OCI-LY1 (cell line): Measurements from ENCODE around the gene SEC16A.

Source experiments
- H2AFZ ChIP-seq: fragments of 200-600 bp; sonication (generic), shearing (Covaris generic); 2 replicates; pipeline ENCODE4 v1.6.0; 2014; ENCODE audit warnings: antibody characterized with exemption, mild to moderate bottlenecking, low read length
- H3F3A ChIP-seq: fragments of 200-600 bp; sonication (generic), shearing (Covaris generic); 2 replicates; pipeline ENCODE4 v1.6.0; 2014; ENCODE audit warnings: mild to moderate bottlenecking, antibody characterized with exemption, low read length, moderate library complexity; ENCODE audit not compliant: insufficient read depth
- H3K27ac ChIP-seq: fragments of 200-600 bp; sonication (generic); 2 replicates; pipeline ENCODE4 v1.5.1; 2014; ENCODE audit warnings: low read length, mixed run types, mild to moderate bottlenecking, low read depth; ENCODE audit not compliant: poor library complexity, severe bottlenecking
- H3K27me3 ChIP-seq: fragments of 200-600 bp; sonication (generic); 2 replicates; pipeline ENCODE4 v1.6.0; 2014; ENCODE audit warnings: antibody characterized with exemption, mild to moderate bottlenecking, low read length, moderate library complexity; ENCODE audit not compliant: insufficient read depth
- H3K36me3 ChIP-seq: fragments of 200-600 bp; sonication (generic); 2 replicates; pipeline ENCODE4 v1.6.1; 2014; ENCODE audit warnings: mild to moderate bottlenecking, antibody characterized with exemption, low read length, moderate library complexity, mixed read lengths; ENCODE audit not compliant: insufficient read depth
- H3K4me1 ChIP-seq: fragments of 200-600 bp; sonication (generic); 2 replicates; pipeline ENCODE4 v1.5.1; 2014; ENCODE audit warnings: mild to moderate bottlenecking, low read length, moderate library complexity; ENCODE audit not compliant: insufficient read depth, severe bottlenecking
- H3K4me2 ChIP-seq: fragments of 200-600 bp; sonication (generic), shearing (Covaris generic); 2 replicates; pipeline ENCODE4 v1.6.1; 2014; ENCODE audit warnings: low read length
- H3K4me3 ChIP-seq: fragments of 200-600 bp; sonication (generic); 2 replicates; pipeline ENCODE4 v1.5.1; 2014; ENCODE audit warnings: low read length, low read depth, mild to moderate bottlenecking, mixed read lengths; ENCODE audit not compliant: poor library complexity, severe bottlenecking
- H3K79me2 ChIP-seq: fragments of 200-600 bp; shearing (Covaris generic); 2 replicates; pipeline ENCODE4 v1.6.1; 2016; ENCODE audit warnings: mixed run types, low read length, mixed read lengths; ENCODE audit not compliant: insufficient read depth
- H3K9ac ChIP-seq: fragments of 200-600 bp; sonication (generic), shearing (Covaris generic); 2 replicates; pipeline ENCODE4 v1.6.1; 2014; ENCODE audit warnings: mild to moderate bottlenecking, low read length, mixed read lengths
- H3K9me2 ChIP-seq: fragments of 200-600 bp; sonication (generic), shearing (Covaris generic); 2 replicates; pipeline ENCODE4 v1.6.1; 2014; ENCODE audit warnings: low read depth, mild to moderate bottlenecking, low read length, mixed read lengths
- H3K9me3 ChIP-seq: fragments of 200-600 bp; shearing (Covaris generic); 2 replicates; pipeline ENCODE4 v1.6.1; 2014; ENCODE audit warnings: low read length, mixed read lengths
- H4K20me1 ChIP-seq: fragments of 200-600 bp; sonication (generic), shearing (Covaris generic); 2 replicates; pipeline ENCODE4 v1.6.0; 2016; ENCODE audit warnings: mild to moderate bottlenecking, low read length; ENCODE audit not compliant: insufficient read depth
- CTCF ChIP-seq: fragments of 200-600 bp; sonication (generic), shearing (Covaris generic); IDR thresholded peaks from 2 replicates; pipeline ENCODE4 v1.5.1; 2017; ENCODE audit warnings: mild to moderate bottlenecking, antibody characterized with exemption, low read length, moderate library complexity, mixed read lengths
- EZH2 ChIP-seq: fragments of 200-600 bp; sonication (generic), shearing (Covaris generic); IDR thresholded peaks from 2 replicates; pipeline ENCODE4 v1.8.0; 2017; ENCODE audit warnings: borderline replicate concordance, mixed run types, mild to moderate bottlenecking, antibody characterized with exemption, low read length, moderate library complexity, mixed read lengths

Gene SEC16A

DNA sequence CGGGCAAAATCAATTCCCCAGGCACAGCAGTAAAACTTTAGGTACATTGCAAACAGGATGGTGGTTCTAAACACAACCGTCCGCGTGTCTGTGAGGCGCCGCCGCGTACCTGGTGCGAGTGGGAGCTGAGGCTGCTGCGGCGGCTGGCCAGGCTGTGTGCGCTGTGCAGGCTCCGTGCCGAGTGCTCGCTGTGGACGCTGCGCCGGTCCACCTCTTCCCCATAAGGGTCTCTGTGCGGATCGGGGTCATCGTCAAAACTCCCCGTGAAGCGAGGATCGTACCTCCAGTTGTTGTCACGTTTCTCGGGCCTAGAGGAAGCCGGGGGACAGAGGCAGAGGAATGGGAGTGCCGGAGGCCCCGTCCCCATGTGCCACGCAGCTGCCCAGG, 16.7 kb downstream of the SEC16A start:
- Histone ChIP-seq H3K36me3 (peaks cover 97% of the 10 kb centered on the region), H2AFZ (no peak overlapping the region), H4K20me1 (no peaks in the 10 kb centered on the region), H3K9me3 (no peaks in the 10 kb centered on the region), H3K4me3 (no peak overlapping the region), H3K4me1 (no peaks in the 10 kb centered on the region), H3F3A (no peaks in the 10 kb centered on the region), H3K27ac (no peak overlapping the region), H3K79me2 (no peaks in the 10 kb centered on the region), H3K27me3 (no peaks in the 10 kb centered on the region), H3K9ac (no peak overlapping the region), H3K4me2 (no peak overlapping the region), H3K9me2 (no peaks in the 10 kb centered on the region)
- TF ChIP-seq EZH2 (no peak), CTCF (no peak)

DNA sequence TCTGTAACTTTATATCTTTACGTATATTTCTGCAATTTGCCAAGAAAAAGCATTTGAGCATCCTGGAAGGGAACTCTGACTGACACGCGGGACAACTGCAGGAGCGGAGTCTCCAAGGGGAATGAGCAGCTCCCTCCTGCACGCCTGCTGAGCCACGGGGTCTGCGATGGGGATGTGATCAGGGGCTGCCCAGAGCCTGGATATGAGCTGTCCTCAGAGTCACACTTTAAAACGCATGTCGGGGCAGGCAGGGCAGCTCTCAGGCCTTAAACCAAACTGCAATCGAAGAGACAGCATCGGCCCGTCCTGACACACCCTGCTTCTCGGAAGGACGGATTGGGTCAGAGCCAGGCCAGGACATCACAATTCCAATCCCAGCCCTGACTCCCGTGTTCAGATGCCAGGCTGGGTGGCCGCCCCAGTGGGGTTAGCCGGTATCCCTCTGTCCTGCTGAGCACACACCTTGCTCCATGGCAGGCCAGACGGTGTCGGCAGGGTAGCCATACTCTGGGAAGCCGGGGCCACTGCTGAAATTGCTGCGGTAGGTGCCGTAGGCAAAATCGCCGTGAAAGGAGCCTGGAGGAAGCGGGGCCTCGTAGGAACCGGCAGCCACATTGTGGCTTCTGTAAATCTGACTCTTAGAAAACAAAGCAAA, 17.2 kb downstream of the SEC16A start:
- H3K4me1 ChIP-seq = no peaks in the 10 kb centered on the region
- no peak overlapping the region for H3K4me2 ChIP-seq
- no peak for TF ChIP-seq CTCF
- no peak for TF ChIP-seq EZH2
- H3K27me3 ChIP-seq = no peaks in the 10 kb centered on the region
- H3K79me2 ChIP-seq = no peaks in the 10 kb centered on the region
- no peak overlapping the region for H3K4me3 ChIP-seq
- H4K20me1 ChIP-seq = no peaks in the 10 kb centered on the region
- H3K36me3 ChIP-seq = peaks cover 97% of the 10 kb centered on the region
- H2AFZ ChIP-seq = no peak overlapping the region
- H3F3A ChIP-seq = no peaks in the 10 kb centered on the region
- no peaks in the 10 kb centered on the region for H3K9me3 ChIP-seq
- H3K9ac ChIP-seq = no peak overlapping the region
- no peaks in the 10 kb centered on the region for H3K9me2 ChIP-seq
- no peak overlapping the region for H3K27ac ChIP-seq

GRCh38 chr9:136464241-136464640, 18.6 kb downstream of the SEC16A start:
- H3K4me2 ChIP-seq = no peak overlapping the region
- no peaks in the 10 kb centered on the region for H4K20me1 ChIP-seq
- H3K27me3 ChIP-seq = no peaks in the 10 kb centered on the region
- H3K4me3 ChIP-seq = no peak overlapping the region
- H3K9me3 ChIP-seq = no peaks in the 10 kb centered on the region
- no peak for TF ChIP-seq CTCF
- no peak for TF ChIP-seq EZH2
- no peaks in the 10 kb centered on the region for H3F3A ChIP-seq
- peaks cover 95% of the 10 kb centered on the region for H3K36me3 ChIP-seq
- H3K79me2 ChIP-seq = no peaks in the 10 kb centered on the region
- H3K27ac ChIP-seq = no peak overlapping the region
- no peaks in the 10 kb centered on the region for H3K9me2 ChIP-seq
- no peaks in the 10 kb centered on the region for H3K4me1 ChIP-seq
- H2AFZ ChIP-seq = no peak overlapping the region
- H3K9ac ChIP-seq = no peak overlapping the region
